GM21390 (cell line): ENCODE measurements around the gene HK1.
A peak's percentile ranks its signal among the peaks of the same experiment; 100 is the strongest.
"Not testable (repeated sequence)": the region's sequence is repeated elsewhere in the genome, so short reads cannot be mapped to it uniquely, and the experiment has no call there.

Experiments used
- ATAC-seq: cut with Tn5 transposase; IDR thresholded peaks from one replicate; pipeline ENCODE4 v1.9.1; 2021; ENCODE audit not compliant: unreplicated experiment

The HK1 gene

DNA sequence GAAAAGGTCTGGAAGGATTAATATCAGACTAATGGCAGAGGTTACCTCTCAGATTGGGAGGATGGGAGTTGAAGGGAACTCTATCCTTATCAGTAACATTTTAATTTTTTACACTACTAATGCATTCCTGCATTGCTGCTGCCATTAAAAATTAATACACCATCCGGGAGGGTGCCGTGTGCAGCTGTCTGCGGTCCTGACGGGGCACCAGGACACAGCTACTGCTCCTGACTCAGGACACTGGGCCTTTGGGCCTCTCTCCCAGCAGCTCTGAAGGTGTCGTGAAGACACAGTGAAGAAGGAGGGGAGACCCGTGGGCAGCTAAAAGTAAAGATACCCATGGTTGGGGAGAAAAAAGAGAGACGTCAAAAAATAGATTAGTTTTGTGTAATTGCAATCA, 23.4 kb upstream of the HK1 start:
- no peak for ATAC-seq

DNA sequence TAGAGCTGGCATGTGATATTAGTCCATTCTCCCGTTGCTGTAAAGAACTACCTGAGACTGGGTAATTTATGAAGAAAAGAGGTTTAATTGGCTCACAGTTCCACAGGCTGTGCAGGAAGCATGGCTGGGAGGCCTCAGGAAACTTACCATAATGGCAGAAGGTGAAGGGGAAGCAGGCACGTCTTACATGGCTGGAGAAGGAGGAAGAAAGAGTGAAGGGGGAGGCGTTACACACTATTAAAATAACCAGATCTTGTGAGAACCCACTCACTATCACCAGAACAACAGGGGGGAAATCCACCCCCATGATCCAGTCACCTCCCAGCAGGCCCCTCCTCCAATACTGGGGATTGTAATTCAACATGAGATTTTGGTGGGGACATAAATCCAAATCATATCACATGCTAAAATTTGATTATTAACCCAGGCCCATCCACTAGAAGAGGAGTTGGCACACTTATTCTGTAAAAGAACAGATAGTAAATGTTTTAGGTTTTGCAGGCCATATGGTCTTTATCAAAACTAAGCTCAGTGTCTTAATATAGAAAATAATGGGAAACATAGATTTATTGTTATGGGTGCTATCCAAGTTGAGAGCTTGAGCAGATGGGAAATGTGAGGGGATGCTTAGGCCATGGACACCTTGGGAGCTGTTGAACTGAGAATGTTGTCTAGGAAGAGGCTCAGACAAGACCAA, 18.6 kb upstream of the HK1 start:
- no peak for ATAC-seq

DNA sequence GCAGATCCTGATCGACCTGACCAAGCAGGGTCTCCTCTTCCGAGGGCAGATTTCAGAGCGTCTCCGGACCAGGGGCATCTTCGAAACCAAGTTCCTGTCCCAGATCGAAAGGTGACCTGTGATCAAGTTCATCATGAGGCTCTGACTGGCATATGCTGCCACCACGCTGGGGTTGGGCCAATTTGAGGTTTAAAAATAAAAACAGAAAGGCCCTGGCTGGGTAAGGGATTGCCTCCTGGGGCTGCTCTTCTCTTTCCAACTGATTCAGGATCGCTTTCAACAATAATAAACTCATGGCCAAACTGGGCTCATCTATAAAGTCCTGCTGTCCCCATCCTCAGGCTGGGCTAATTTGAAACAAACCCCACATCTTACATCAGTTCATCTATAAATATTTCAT, 17.1 kb upstream of the HK1 start:
- no peak for ATAC-seq

DNA sequence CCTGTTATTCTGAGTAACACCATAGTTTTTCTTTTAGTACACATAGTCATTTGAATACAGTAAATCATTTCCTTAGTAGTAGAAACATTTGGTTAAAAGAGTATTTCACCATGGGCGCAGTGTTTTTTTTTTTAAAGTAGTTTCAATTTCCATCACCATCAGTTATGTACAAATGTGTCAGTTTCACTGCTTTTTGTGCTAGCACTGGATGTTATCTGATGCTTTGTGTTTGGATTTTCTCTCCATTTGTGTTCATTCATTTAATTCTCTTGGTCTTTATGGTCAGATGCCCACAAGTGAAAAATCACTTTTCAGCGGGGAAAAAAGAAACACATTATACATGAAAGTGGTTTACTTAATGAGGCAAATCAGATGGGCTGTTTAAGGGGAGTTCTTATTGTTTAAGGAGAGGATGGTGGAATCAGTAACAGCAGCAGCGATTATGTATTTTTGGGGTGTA, 16.0 kb upstream of the HK1 start:
- peak; percentile 55 for ATAC-seq

DNA sequence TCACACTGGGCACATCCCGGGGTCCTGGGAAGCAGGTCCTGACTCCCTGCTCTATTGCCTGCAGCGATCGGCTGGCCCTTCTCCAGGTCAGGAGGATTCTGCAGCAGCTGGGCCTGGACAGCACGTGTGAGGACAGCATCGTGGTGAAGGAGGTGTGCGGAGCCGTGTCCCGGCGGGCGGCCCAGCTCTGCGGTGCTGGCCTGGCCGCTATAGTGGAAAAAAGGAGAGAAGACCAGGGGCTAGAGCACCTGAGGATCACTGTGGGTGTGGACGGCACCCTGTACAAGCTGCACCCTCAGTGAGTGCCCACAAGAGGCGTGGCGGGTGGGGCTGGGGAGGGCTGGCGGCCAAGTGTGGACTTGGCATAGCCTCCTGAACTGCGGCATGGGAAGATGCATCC, 12.8 kb upstream of the HK1 start:
- ATAC-seq = no peak

DNA sequence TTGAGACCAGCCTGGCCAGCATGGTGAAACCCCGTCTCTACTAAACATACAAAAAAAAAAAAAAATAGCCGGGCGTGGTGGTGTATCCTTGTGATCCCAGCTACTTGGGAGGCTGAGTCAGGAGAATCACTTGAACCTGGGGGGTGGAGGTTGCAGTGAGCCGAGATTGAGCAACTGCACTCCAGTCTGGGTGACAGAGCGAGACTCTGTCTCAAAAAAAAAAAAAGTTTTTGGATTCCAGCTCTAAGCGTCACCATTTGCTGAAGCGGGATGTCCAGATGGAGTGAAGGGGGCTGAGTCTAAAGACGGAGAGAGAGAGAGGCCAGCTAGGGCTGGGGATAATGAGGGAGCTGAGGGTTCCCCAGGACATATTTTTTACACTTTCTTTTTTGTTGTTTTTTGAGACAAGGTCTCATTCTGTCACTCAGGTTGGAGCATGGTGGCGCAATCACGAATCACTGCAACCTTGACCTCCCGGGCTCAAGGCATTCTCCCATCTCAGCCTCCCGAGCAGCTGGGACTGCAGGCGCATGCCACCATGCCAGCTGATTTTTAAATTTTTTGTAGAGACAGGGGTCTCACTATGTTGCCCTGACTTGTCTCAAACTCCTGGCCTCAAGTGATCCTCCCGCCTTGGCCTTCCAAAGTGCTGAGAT, 9.4 kb upstream of the HK1 start:
- no peak for ATAC-seq

DNA sequence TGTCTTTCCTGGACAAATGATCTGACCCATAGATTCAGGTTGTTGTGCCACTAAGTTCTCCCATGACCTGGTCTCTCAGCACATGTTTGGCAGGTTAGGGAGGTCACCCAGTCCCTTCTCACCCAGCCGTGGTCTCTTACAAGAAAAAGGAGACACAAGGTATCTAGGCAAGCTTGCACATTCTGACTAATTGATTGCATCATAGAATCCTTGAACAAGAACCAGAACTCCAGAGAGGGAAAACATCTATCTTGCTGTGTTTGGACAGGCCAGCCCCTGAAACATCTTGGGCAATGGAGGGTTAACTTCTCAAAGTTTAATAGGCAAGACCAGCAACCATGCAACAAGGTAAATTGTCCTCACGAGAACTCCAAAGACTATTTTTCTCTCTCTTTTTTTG, 8.5 kb upstream of the HK1 start:
- no peak for ATAC-seq

DNA sequence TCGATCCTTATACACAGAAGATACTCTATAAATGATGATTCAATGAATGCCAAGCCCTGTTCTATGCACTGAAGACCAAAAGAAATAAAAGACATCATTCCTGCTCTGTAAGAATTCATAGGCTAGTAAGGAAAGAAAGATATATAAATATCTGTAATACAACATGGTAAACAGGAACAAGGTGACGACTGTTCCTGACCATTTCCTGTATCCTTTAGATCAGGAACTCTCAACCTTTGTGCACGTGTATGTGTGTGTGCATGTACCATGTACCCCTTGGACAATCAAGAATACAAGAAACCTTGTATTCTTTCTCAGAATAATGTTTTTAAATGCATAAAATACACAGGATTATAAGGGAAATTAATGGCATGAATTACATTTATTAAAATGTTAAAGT, 7.3 kb upstream of the HK1 start:
- no peak for ATAC-seq

DNA sequence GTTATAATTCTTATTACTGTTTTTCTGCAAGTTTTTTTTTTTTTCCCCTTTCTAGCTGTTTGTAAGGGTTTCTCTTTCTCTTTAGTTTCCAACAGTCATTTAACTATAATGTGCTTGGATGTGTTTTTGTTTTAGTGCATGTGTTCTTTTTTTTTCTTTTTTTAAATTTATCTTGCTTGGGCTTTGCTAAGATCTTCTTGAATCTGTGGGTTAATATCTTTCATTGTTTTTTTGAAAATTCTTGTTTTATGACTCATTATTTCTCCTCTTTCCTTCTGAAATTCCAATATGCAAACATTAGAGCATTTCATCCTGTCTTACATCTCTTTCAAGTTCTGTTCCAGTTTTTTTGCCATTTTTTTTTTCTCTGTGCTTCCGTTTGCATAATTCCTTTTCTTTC, 5.7 kb upstream of the HK1 start:
- no peak for ATAC-seq

DNA sequence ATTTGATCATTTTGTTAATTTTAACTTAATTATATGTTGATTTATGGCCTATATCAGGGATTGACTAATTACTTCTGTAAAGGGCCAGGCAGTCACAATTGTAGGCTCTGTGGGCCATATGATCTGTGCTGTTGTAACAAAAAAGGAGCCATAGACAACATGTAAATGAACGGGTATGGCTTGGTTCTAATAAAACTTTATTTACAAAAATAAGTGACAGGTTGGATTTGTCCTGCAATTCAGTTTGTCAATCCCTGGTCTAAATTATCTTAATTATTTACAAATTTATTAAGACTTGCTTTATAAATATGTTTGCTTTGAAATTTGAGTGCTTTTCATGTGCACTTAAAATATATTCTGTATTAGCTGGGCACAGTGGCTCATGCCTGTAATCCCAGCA, 2.9 kb upstream of the HK1 start:
- no peak for ATAC-seq

DNA sequence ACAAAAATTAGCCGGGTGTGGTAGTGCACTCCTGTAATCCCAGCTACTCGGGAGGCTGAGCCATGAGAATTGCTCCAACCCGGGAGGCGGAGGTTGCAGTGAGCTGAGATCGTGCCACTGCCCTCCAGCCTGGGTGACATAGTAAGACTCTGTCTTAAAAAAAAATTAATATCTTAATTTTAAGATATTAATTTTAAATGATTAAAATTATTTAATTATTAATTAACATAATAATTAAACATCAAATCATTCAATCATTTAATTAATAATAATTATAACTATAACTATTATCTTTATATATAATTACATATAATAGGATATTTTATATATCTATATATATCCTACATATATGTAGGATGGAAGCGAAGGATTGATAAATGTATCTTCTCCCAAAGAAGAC, 1.8 kb upstream of the HK1 start:
- ATAC-seq = no peak

DNA sequence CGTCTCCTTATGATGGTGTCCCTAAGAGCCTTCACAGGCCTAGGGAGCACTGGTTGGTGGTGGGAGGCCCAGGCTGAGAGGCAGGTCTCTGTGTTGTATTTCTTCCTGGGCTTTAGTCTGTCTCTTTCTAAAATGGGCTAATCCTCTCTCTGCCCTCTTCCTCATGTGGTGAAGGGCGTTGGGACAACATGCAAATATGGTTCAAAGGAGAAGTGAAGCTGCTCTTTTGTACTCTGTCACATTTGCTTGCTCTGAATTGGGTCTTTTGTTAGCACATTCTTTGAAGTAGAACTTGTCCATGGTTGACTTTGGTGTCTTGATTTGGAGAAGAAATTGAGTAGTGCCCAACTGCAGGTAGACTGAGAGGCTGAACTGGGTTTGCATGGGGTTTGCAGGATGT, 814 bp downstream of the HK1 start:
- no peak for ATAC-seq

DNA sequence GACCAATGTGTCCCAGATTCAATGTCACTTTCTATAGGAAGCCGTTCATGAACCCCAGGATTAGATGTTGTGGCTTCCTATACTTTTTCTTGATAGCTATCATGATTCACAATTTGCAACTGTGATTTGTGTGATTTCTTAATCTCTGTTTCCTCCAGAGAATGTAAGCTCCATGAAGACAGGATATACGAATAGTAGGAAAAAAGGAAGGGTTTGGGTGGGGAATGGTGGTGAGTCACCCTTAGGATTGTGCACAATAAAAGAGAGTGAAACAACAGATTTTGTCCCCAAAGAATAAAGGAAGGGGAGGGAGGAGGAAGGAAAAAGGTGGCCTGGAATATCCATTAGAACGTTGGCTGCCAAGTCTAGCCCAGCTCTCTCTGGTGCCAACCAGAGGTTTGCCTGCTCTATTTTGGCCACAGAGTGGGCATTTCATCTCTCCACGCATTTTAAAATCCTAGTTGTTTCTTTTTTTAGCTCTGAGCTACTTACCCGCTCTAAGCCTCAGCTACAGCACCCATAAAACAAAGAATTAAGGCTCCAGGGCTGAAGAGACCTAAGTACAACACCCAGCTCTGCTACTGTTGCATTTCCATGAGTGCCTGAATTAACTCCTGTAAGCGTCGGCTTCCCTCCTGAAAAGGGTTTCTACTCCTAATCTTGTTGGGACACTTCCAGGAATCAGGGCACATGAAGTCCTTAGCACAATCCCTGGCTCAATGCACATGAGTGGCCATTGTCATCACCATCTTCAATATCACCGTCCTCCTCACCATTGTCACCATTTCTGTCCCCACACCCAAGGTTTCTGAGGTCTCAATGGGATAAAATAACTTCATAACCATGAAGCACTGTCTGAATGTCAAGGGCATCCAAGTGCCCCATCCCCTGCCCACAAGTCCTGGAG, 3.5 kb downstream of the HK1 start:
- no peak for ATAC-seq

DNA sequence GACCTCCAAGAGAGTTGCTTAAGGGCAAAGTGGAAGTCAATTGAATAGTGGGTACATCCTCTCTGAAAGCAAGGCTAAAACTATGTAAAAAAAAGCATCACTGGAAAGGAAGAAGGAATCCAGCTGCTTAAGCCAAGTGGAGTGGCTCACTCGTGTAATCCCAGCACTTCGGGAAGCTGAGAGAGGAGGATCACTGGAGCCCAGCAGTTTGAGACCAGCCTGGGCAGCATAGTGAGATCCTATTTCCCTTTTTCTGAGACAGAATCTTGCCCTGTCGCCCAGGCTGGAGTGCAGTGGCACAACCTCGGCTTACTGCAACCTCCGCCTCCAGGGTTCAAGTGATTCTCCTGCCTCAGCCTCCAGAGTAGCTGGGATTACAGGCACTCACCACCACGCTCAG, 6.1 kb downstream of the HK1 start:
- ATAC-seq = not testable (repeated sequence)

DNA sequence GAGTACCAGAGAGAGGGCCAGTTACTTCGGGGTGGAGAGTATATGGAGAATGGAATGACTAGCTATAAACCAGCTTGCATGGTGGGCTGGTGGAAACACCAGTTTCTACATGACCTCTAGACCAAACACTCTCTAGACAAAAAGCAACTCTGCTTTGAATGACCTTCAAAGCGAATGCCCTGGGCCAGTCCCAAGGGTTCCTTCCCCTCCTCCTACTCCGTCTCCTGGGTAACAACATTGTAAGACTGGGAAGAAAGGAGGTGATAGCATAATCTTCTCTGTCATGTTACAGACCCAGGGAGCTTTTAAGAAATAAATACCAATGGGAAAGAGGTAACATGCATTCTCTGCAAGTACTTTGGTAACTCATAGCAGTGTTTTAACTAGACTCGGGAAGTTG, 7.4 kb downstream of the HK1 start:
- no peak for ATAC-seq

DNA sequence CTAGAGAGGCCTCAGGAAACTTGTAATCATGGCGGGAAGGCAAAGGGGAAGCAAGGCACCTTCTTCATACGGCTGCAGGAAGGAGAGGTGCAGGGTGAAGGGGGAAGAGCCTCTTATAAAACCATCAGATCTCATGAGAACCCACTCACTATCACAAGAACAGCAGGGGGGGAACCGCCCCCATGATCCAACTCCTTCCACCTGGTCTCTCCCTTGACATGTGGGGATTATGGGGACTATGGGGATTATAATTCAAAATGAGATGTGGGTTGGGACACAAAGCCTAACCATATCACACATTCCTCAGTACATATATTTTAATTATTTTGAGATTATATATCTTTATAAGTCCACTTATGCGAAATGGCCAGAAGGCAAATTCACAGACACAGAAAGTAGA, 8.9 kb downstream of the HK1 start:
- ATAC-seq = no peak

DNA sequence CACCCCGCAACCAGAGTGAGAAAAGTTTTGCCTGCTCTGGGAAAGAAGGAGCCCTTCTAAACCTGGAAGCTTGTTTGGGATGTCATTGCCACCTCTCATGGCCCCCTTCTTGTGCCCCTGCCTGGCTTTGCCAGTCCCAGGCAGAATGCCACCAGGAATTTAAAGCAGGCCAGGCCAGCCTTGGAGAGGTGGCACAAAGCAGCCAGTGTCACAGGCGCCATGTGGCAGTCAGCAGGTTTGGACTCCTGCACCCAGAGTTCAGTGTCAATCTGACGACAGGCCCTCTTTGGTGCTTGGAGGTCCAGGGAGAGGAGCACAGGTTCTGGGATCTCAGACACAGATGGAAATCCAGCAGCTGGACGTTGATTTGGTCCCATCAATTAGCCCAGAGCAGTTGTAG, 12.7 kb downstream of the HK1 start:
- no peak for ATAC-seq

DNA sequence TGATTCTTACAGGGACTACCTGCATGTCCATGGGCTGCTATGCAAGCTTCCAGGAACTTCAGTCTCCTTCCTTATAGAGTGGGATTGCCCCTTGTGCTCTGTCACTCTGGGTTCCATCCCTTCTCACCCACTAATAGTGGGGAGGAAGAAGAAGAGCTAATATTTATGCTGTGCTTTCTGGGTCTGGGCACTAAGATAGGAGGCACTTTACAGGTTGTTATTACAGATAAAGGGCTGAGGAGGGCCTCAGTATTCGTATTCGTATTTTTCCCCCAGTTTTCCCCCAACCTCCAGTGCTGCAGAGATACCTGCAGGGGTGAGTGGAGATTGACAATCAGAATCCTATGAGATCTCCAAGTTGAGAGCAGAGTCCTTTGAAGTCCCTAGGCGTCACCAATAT, 14.2 kb downstream of the HK1 start:
- ATAC-seq = no peak

DNA sequence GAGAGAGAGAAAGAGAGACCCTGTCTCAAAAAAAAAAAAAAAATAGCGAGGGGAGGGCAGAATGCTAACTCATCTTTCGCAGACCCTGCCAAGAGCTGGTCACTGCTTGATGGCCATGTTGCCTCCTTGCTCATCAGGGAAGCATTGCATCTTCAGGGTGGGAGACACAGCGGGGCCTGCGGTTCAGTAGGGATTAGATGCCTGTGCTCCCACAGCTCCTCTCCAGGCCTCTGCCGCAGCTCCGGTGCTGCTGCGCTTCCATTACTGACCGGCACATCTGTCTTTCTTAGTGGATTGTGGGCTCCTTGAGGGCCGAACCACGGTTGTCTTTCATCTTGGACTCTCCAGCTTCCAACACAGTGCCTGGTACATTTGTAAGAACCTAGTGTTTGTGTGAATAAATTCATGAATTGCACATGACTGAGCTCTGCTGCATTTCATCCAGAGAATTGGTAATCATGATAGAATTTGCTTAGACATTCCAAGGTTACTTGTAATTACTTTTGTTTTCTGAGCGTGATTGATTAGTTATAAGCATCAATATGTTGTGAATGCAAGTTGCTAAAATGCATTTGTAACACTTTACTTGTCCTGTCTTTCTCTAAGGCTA, 16.8 kb downstream of the HK1 start:
- no peak for ATAC-seq

DNA sequence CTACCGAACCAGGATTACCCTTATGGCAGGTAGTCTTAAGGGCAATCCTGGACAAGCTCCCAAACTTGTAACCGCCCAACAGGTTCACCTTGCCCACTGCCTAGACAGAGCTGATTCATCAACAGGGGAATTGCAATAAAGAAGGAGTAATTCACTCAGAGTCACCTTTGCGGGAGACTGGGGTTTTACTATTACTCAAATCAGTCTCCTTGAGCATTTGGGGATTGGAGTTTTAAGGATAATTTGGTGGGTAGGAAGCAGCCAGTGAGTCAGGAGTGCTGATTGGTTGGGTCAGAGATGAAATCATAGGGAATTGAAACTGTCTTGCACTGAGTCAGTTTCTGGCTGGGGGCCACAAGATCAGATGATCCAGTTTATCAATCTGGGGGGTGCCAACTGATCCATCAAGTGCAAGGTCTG, 25.3 kb downstream of the HK1 start:
- ATAC-seq = no peak

DNA sequence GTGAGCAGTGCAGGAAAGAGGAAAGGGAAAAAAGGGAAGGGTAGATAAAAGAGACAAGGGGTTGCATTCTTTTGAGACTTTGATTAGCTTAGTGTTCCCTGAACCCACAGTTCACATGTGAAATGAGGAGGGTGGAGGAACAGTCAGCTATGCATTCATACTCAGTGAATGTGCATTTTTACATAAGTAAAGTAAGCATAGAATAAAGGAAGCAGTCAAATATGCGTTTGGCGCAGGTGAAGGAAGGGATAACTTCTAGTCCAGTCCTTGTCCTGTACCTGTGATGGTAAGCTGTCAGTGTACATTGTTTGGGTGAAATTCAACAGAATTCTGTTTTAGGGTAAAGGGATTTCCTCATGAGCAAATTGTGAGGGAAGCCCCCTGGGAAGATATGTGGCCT, 28.1 kb downstream of the HK1 start:
- ATAC-seq = no peak

DNA sequence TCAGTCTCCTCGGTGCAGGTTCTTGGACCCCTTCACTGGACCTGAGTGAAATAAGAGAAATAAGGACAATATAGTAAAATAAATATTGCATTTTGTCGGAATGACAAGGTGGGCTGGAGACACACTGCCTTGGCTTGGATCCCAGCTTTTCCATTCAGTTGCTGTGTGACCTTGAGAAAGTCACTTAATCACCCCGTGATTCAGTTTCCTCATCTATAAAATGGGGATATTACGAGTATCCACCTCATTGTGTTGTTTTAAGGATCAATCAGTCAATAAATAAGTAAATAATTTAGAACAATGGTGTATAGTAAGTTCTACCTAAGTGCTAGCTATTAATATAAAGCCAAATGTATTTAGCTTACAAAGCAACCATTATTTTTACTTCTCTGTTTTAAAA, 29.1 kb downstream of the HK1 start:
- ATAC-seq = no peak
